Lower lobe of right lung (tissue), 2 donors: ENCODE data around the gene PSMB5. TPM values are rescaled to one million over a fixed set of nuclear protein-coding genes. Genes with fewer than 3 reads are reported as not detected.

Source experiments
- ATAC-seq, 2 donors: fragments of 200-7000 bp; cut with Tn5 transposase; one replicate each; pipeline ENCODE4 v1.9.1; 2020 to 2022; ENCODE audit warnings: mild to moderate bottlenecking in 2 of 2, moderate library complexity in 2 of 2
- DNase-seq: peaks from one replicate; pipeline ENCODE4 v3.0.0-alpha.2; 2020
- H3K27ac ChIP-seq: fragments of 200-600 bp; one replicate; pipeline ENCODE4 v1.8.0; 2022
- H3K27me3 ChIP-seq: fragments of 200-600 bp; one replicate; pipeline ENCODE4 v1.8.0; 2022; ENCODE audit warnings: low read depth
- H3K36me3 ChIP-seq: fragments of 200-600 bp; one replicate; pipeline ENCODE4 v1.8.0; 2022; ENCODE audit warnings: mild to moderate bottlenecking
- H3K4me1 ChIP-seq: fragments of 200-600 bp; one replicate; pipeline ENCODE4 v1.8.0; 2022
- H3K4me3 ChIP-seq: fragments of 200-600 bp; one replicate; pipeline ENCODE4 v1.8.0; 2022; ENCODE audit warnings: mild to moderate bottlenecking
- H3K9me3 ChIP-seq: fragments of 200-600 bp; one replicate; pipeline ENCODE4 v1.8.0; 2022
- CTCF ChIP-seq: fragments of 200-600 bp; IDR thresholded peaks from one replicate; pipeline ENCODE4 v1.8.0; 2022; ENCODE audit warnings: antibody characterized with exemption, mild to moderate bottlenecking
- intact Hi-C: fragments of 100-400 bp; cut with DNase I; formaldehyde crosslinking; loops from one replicate; pipeline ENCODE4 v1.11.0; 2022
- long read RNA-seq: library from polyadenylated mRNA; unstranded; transcript quantifications from one replicate; pipeline ENCODE4 v2.0.0, GENCODE V29; 2021
- total RNA-seq: library from RNA; stranded (reverse); fragmentation: NEBNext Ultra II Directional; extraction: Animal tissue kit (Norgen Biotek cat#: 25700); gene quantifications from one replicate; pipeline ENCODE4 v1.2.1, GENCODE V29; 2021
- donor health status: DM: no; HTN: yes; CAD: no; lungs with severe emphysema.

Gene PSMB5
- 71.5 TPM for total RNA-seq
- long read RNA-seq, transcript PSMB5-202 (3 exons, 1,294 nt) = major isoform, 101 of 111 reads
- long read RNA-seq, partial matches to known transcripts = 1 of 111 reads
- long read RNA-seq, other reads (novel, unspliced or antisense) = 8 of 111 reads

GRCh38 chr14:23034498-23035302 is at the start of gene PSMB5:
TSS of gene PSMB5 (minus strand) at chr14:23034900. CDS start at chr14:23034881, 19 bp downstream.
- no peaks in the 10 kb centered on the region for H3K9me3 ChIP-seq
- H3K4me3 ChIP-seq = peak within 1 kb of the TSS; percentile 89
- DNase-seq = peak; percentile 92
- H3K36me3 ChIP-seq = peaks cover 37% of the 10 kb centered on the region
- peaks cover 20% of the 10 kb centered on the region for H3K4me1 ChIP-seq
- H3K27ac ChIP-seq = peak within 1 kb of the TSS; percentile 94
- ATAC-seq = peak; percentile 98 to 99
- no peak for TF ChIP-seq CTCF
- intact Hi-C loops = no loop called here
- no peaks in the 10 kb centered on the region for H3K27me3 ChIP-seq

- no peaks in the 10 kb centered on the region for H3K27me3 ChIP-seq
- no peaks in the 10 kb centered on the region for H3K9me3 ChIP-seq
- peaks cover 28% of the 10 kb centered on the region for H3K4me1 ChIP-seq
- H3K36me3 ChIP-seq = peaks cover 100% of the 10 kb centered on the region
- intact Hi-C loops = no loop called here
- H3K27ac ChIP-seq = no peak overlapping the region
- TF ChIP-seq CTCF = no peak
- no peak for DNase-seq
- no peak for ATAC-seq
- no peak overlapping the region for H3K4me3 ChIP-seq
These were observed 45.8 kb upstream of the PSMB5 start for GRCh38 chr14:23080474-23080873.

- Histone ChIP-seq H3K27me3 (no peaks in the 10 kb centered on the region), H3K36me3 (peaks cover 100% of the 10 kb centered on the region), H3K4me1 (peaks cover 28% of the 10 kb centered on the region), H3K9me3 (no peaks in the 10 kb centered on the region), H3K27ac (peak overlapping the region; percentile 32), H3K4me3 (no peak overlapping the region)
- DNase-seq (no peak), ATAC-seq (no peak)
- intact Hi-C loops = no loop called here
- no peak for TF ChIP-seq CTCF
These were observed 45.0 kb upstream of the PSMB5 start for GRCh38 chr14:23079716-23080115.

- Histone ChIP-seq H3K9me3 (no peaks in the 10 kb centered on the region), H3K27me3 (no peaks in the 10 kb centered on the region), H3K4me1 (peaks cover 28% of the 10 kb centered on the region), H3K36me3 (peaks cover 100% of the 10 kb centered on the region), H3K27ac (peak overlapping the region; percentile 32), H3K4me3 (no peak overlapping the region)
- intact Hi-C loops = no loop called here
- peak; percentile 86 to 90 for ATAC-seq
- peak; percentile 64 for DNase-seq
- TF ChIP-seq CTCF = no peak
These were observed 44.0 kb upstream of the PSMB5 start for GRCh38 chr14:23078692-23079116.

- H3K9me3 ChIP-seq = no peaks in the 10 kb centered on the region
- ATAC-seq (no peak), DNase-seq (no peak)
- peaks cover 100% of the 10 kb centered on the region for H3K36me3 ChIP-seq
- peaks cover 28% of the 10 kb centered on the region for H3K4me1 ChIP-seq
- H3K4me3 ChIP-seq = no peak overlapping the region
- intact Hi-C loops = no loop called here
- H3K27me3 ChIP-seq = no peaks in the 10 kb centered on the region
- peak overlapping the region; percentile 32 for H3K27ac ChIP-seq
- no peak for TF ChIP-seq CTCF
These were observed 43.3 kb upstream of the PSMB5 start for GRCh38 chr14:23077962-23078361.
